ENCODE measurements around the gene DKK3. TPM values are rescaled to one million over a fixed set of nuclear protein-coding genes. Genes with fewer than 3 reads are reported as not detected.
A peak's percentile ranks its signal among the peaks of the same experiment; 100 is the strongest.

DKK3 gene
- total and polyA plus RNA-seq, 4 donors, result 202 to 464 (median 417) TPM

DNA sequence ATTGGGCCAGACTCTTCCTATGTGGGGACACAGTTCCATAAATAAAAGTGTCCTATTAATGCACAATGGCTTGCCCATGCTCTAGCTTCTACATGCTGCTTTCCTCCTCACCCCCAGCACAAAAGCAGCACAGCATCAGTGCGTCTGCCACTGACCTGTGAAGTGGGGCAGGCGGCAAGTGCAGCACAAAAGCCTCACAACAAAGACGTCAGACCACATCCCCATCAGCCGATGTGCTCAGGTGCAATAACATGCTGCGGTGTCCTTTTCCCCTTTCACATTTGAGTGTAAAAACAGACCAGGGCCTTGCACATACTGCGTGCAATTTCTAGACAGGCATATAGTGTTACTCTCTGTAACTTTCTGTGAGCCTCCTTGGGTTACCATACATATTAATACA is 12.8 kb downstream of the DKK3 start:
- Histone ChIP-seq H3K27ac (ENCODE audit: low read depth, low read length) (no peak overlapping the region), H3K27me3 (ENCODE audit: control insufficient read depth, insufficient read depth, low read length) (no peaks in the 10 kb centered on the region), H3K9me3 (ENCODE audit: control insufficient read depth, insufficient read depth, low read length) (no peaks in the 10 kb centered on the region), H3K4me1 (ENCODE audit: control insufficient read depth, insufficient read depth, low read length) (peaks cover 26% of the 10 kb centered on the region), H3K36me3 (ENCODE audit: control insufficient read depth, insufficient read depth, low read length) (peaks cover 52% of the 10 kb centered on the region), H3K4me3 (ENCODE audit: low read depth, low read length) (no peak overlapping the region)
- DNase-seq (ENCODE audit: low read depth in 4 of 6, low spot score in 6 of 6), result no peak
- 72% methylated on average over 4 of the region's 6 CpGs for WGBS (ENCODE audit: insufficient coverage)

GRCh38 chr11:11993839-11994238 is 14.6 kb downstream of the DKK3 start:
- Histone ChIP-seq H3K36me3 (ENCODE audit: control insufficient read depth, insufficient read depth, low read length) (peaks cover 42% of the 10 kb centered on the region), H3K27me3 (ENCODE audit: control insufficient read depth, insufficient read depth, low read length) (no peaks in the 10 kb centered on the region), H3K4me1 (ENCODE audit: control insufficient read depth, insufficient read depth, low read length) (peaks cover 34% of the 10 kb centered on the region), H3K27ac (ENCODE audit: low read depth, low read length) (peak overlapping the region; percentile 44), H3K9me3 (ENCODE audit: control insufficient read depth, insufficient read depth, low read length) (no peaks in the 10 kb centered on the region), H3K4me3 (ENCODE audit: low read depth, low read length) (no peak overlapping the region)
- peak in 2 of 6 donors; percentile 68 to 74 for DNase-seq (ENCODE audit: low read depth in 4 of 6, low spot score in 6 of 6)
- 21% methylated on average over 6 of the region's 8 CpGs for WGBS (ENCODE audit: insufficient coverage)

DNA sequence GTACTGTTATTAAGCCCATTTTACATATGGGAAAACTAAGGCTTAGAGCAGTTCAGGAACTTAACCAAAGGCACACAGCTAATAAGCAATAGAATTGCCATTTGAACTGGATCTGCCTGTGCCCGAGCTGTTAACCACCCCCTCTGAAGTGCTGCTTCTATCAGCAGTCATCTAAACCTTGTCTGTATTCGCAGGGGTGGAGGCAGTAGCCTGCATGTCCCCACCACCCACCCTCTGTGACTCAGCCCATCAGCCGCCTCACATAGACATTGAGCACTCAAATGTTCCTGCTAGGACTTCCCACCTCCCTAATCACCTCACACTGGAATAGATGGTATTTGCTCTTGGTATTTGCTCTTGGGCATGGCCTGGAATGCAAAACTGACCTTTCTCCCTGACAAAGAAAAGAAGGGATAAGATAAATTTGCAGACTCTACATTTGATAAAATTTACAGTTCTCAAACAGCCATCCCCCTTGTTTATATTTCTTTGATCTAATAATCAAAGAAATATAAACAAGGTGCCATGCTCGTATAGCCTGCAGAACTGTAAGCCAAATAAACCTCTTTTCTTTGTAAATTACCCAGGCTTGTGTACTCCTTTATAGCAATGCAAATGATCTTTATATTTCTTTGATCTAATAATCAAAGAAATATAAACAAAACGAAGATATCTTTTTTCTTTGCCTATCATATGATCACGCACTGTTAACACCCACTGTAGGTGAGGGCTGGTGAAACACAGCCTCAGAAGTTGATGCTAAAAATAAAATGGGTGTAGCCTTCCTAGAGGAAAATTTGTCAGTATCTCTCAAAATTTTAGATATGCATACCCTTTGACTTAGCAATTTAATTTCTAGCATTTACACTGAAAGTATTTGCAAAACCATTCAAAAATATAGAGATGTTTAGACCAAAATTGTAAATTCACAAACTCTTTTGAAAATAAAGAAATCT is 15.9 kb downstream of the DKK3 start:
- H3K27ac ChIP-seq (ENCODE audit: low read depth, low read length), result no peak overlapping the region
- H3K4me3 ChIP-seq (ENCODE audit: low read depth, low read length), result no peak overlapping the region
- H3K4me1 ChIP-seq (ENCODE audit: control insufficient read depth, insufficient read depth, low read length), result peaks cover 37% of the 10 kb centered on the region
- DNase-seq (ENCODE audit: low read depth in 4 of 6, low spot score in 6 of 6), result no peak
- 71% methylated on average over 1 of the region's 6 CpGs for WGBS (ENCODE audit: insufficient coverage)
- peaks cover 38% of the 10 kb centered on the region for H3K36me3 ChIP-seq (ENCODE audit: control insufficient read depth, insufficient read depth, low read length)
- no peaks in the 10 kb centered on the region for H3K9me3 ChIP-seq (ENCODE audit: control insufficient read depth, insufficient read depth, low read length)
- no peaks in the 10 kb centered on the region for H3K27me3 ChIP-seq (ENCODE audit: control insufficient read depth, insufficient read depth, low read length)

- 79% methylated on average over 7 of the region's 8 CpGs for WGBS (ENCODE audit: insufficient coverage)
- H3K36me3 ChIP-seq (ENCODE audit: control insufficient read depth, insufficient read depth, low read length), result peaks cover 31% of the 10 kb centered on the region
- H3K4me1 ChIP-seq (ENCODE audit: control insufficient read depth, insufficient read depth, low read length), result peaks cover 34% of the 10 kb centered on the region
- no peaks in the 10 kb centered on the region for H3K27me3 ChIP-seq (ENCODE audit: control insufficient read depth, insufficient read depth, low read length)
- H3K4me3 ChIP-seq (ENCODE audit: low read depth, low read length), result no peak overlapping the region
- H3K27ac ChIP-seq (ENCODE audit: low read depth, low read length), result no peak overlapping the region
- no peaks in the 10 kb centered on the region for H3K9me3 ChIP-seq (ENCODE audit: control insufficient read depth, insufficient read depth, low read length)
- DNase-seq (ENCODE audit: low read depth in 4 of 6, low spot score in 6 of 6), result no peak
Measured at GRCh38 chr11:11989774-11990744, 18.4 kb downstream of the DKK3 start.

DNA sequence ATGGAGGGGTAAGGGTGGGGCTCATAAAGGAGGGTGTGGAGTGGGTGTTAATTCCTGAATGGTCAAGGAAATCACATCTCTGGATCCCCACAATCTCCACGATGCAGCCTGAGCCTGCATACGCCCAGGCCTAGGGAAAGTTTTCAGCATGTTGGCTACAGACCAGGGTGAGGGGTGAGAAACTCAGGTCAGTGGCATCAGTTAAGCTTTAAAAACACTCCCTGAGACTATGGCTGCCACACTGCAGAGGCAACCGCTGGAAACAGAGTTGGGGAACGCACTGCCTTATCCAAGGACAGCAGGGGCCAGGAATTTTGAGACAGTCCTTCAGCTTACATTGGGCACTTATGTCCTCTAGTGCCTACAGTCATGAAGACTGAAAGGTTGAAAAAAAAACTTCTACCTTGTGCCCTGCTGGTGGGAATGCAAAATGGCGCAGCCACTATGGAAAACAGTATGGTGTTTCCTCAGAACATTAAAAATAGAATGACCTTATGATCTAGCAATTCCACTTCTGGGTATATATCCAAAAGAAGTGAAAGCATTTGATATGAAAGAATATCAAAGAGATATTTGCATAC is 19.7 kb downstream of the DKK3 start:
- 96% methylated on average over 2 of the region's 5 CpGs for WGBS (ENCODE audit: insufficient coverage)
- Histone ChIP-seq H3K9me3 (ENCODE audit: control insufficient read depth, insufficient read depth, low read length) (no peaks in the 10 kb centered on the region), H3K4me1 (ENCODE audit: control insufficient read depth, insufficient read depth, low read length) (peaks cover 29% of the 10 kb centered on the region), H3K36me3 (ENCODE audit: control insufficient read depth, insufficient read depth, low read length) (peaks cover 29% of the 10 kb centered on the region), H3K27ac (ENCODE audit: low read depth, low read length) (no peak overlapping the region), H3K4me3 (ENCODE audit: low read depth, low read length) (no peak overlapping the region), H3K27me3 (ENCODE audit: control insufficient read depth, insufficient read depth, low read length) (no peaks in the 10 kb centered on the region)
- DNase-seq (ENCODE audit: low read depth in 4 of 6, low spot score in 6 of 6), result no peak

DNA sequence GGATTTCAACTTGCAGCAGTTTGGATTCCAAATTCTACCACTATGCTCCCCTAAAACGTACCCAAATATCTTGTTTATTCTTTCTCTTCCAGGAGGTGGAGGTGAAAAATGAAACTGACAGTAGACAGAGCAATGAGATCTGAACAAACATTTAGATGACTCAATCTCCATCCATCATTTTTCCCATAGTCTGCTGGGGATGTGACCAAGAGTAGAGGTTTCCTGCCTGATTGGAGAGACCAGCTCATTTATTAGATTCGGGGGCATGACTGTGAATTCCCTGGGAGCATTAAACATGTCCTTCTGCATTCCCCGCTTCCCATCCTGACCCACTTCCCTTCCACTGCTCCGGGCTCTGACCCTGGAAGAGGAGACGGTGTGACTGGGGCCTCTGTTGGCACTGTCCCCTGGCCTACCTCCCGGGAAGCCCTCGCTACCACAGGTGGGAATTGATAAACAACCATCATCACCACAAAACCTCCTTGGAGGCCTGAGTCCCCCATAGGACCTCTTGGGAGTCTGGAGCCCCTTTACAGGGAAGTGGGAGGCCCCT is 20.3 kb downstream of the DKK3 start:
- 77% methylated on average over 4 of the region's 7 CpGs for WGBS (ENCODE audit: insufficient coverage)
- H3K9me3 ChIP-seq (ENCODE audit: control insufficient read depth, insufficient read depth, low read length), result no peaks in the 10 kb centered on the region
- DNase-seq (ENCODE audit: low read depth in 4 of 6, low spot score in 6 of 6), result no peak
- peaks cover 34% of the 10 kb centered on the region for H3K36me3 ChIP-seq (ENCODE audit: control insufficient read depth, insufficient read depth, low read length)
- H3K27me3 ChIP-seq (ENCODE audit: control insufficient read depth, insufficient read depth, low read length), result no peaks in the 10 kb centered on the region
- peaks cover 27% of the 10 kb centered on the region for H3K4me1 ChIP-seq (ENCODE audit: control insufficient read depth, insufficient read depth, low read length)
- no peak overlapping the region for H3K27ac ChIP-seq (ENCODE audit: low read depth, low read length)
- H3K4me3 ChIP-seq (ENCODE audit: low read depth, low read length), result no peak overlapping the region

GRCh38 chr11:11987503-11988022 is 20.9 kb downstream of the DKK3 start:
- Histone ChIP-seq H3K4me1 (ENCODE audit: control insufficient read depth, insufficient read depth, low read length) (peaks cover 27% of the 10 kb centered on the region), H3K27ac (ENCODE audit: low read depth, low read length) (no peak overlapping the region), H3K4me3 (ENCODE audit: low read depth, low read length) (no peak overlapping the region), H3K27me3 (ENCODE audit: control insufficient read depth, insufficient read depth, low read length) (no peaks in the 10 kb centered on the region), H3K9me3 (ENCODE audit: control insufficient read depth, insufficient read depth, low read length) (no peaks in the 10 kb centered on the region), H3K36me3 (ENCODE audit: control insufficient read depth, insufficient read depth, low read length) (peaks cover 38% of the 10 kb centered on the region)
- 56% methylated on average over 1 of the region's 1 CpG for WGBS (ENCODE audit: insufficient coverage)
- no peak for DNase-seq (ENCODE audit: low read depth in 4 of 6, low spot score in 6 of 6)

GRCh38 chr11:11985954-11986949 is 22.2 kb downstream of the DKK3 start:
- DNase-seq (ENCODE audit: low read depth in 4 of 6, low spot score in 6 of 6), result no peak
- WGBS (ENCODE audit: insufficient coverage), result 78% methylated on average over 5 of the region's 9 CpGs
- Histone ChIP-seq H3K4me1 (ENCODE audit: control insufficient read depth, insufficient read depth, low read length) (peaks cover 37% of the 10 kb centered on the region), H3K4me3 (ENCODE audit: low read depth, low read length) (no peak overlapping the region), H3K9me3 (ENCODE audit: control insufficient read depth, insufficient read depth, low read length) (no peaks in the 10 kb centered on the region), H3K27ac (ENCODE audit: low read depth, low read length) (no peak overlapping the region), H3K36me3 (ENCODE audit: control insufficient read depth, insufficient read depth, low read length) (peaks cover 38% of the 10 kb centered on the region), H3K27me3 (ENCODE audit: control insufficient read depth, insufficient read depth, low read length) (no peaks in the 10 kb centered on the region)
